ENCODE results near the gene GARNL3. TPM values are rescaled to one million over a fixed set of nuclear protein-coding genes. Genes with fewer than 3 reads are reported as not detected.
A peak's percentile ranks its signal among the peaks of the same experiment; 100 is the strongest.

The GARNL3 gene
- total RNA-seq, 1 donor from 2014 or later = 162 TPM

DNA sequence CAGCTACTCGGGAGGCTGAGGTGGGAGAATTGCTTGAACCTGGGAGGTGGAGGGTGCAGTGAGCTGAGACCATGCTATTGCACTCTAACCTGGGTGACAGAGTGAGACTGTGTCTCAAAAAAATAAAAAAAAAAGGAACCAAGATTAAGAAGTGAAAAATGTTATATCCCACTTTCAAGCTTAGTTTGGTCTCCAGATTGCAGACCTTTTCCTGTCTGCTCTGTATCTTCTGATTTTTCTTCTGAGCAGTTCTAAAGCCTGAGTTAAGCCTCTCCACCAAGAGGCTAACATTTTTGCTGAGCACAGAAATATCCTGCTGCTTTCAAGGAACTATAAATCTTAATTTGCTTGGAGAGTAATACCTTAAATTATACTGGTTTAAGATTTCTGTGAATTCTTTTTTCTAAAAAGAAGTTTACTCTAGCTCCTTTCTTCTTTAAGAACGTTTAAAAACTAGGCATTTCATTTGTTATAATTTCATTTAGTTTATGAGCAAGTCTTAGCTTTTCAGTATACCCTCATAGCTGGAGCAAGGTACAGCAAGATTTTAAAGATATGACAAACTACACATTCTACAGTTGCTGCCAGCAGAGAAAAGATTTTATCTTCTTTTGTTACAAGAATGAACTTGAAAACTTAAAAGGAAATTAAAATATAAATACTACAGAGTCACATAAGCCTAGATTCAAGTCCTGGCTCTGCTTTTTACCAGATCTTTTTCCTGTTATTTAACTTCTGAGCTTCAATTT, 55.0 kb downstream of the GARNL3 start:
- DNase-seq (ENCODE audit: low spot score in 2 of 2) = no peak
- H3K27me3 ChIP-seq = no peaks in the 10 kb centered on the region
- TF ChIP-seq, protein P1, sequence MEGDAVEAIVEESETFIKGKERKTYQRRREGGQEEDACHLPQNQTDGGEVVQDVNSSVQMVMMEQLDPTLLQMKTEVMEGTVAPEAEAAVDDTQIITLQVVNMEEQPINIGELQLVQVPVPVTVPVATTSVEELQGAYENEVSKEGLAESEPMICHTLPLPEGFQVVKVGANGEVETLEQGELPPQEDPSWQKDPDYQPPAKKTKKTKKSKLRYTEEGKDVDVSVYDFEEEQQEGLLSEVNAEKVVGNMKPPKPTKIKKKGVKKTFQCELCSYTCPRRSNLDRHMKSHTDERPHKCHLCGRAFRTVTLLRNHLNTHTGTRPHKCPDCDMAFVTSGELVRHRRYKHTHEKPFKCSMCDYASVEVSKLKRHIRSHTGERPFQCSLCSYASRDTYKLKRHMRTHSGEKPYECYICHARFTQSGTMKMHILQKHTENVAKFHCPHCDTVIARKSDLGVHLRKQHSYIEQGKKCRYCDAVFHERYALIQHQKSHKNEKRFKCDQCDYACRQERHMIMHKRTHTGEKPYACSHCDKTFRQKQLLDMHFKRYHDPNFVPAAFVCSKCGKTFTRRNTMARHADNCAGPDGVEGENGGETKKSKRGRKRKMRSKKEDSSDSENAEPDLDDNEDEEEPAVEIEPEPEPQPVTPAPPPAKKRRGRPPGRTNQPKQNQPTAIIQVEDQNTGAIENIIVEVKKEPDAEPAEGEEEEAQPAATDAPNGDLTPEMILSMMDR (IDR thresholded peaks at IDR 0.05) = no peak
- peaks cover 7 to 16% of the 10 kb centered on the region in 2 donors for H3K36me3 ChIP-seq
- no peaks in the 10 kb centered on the region for H3K9me3 ChIP-seq
- peak overlapping the region; percentile 71 to 74 for H3K27ac ChIP-seq
- intact Hi-C loops (cut with DNase I) = loop anchor here (2.0 kb wide), 1 partner anchor 17 kb away; no protein-coding TSS in a partner anchor
- H3K4me1 ChIP-seq = peaks cover 5 to 37% of the 10 kb centered on the region in 2 donors
- H3K4me3 ChIP-seq = no peak overlapping the region

DNA sequence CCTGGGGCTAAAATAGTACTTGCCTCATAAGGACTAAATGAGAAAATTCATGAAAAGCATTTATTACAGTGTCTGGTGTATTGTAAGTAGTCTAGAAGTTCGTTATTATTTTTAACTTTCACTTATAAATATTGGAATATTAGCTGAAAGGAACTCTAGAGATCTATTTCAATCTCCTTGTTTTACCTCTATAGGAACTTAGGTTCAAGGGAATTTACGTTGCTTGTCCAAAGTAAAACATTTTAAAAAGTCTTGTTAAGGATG, 55.5 kb downstream of the GARNL3 start:
- Histone ChIP-seq H3K4me1 (peaks cover 5 to 37% of the 10 kb centered on the region in 2 donors), H3K27me3 (no peaks in the 10 kb centered on the region), H3K9me3 (no peaks in the 10 kb centered on the region), H3K36me3 (peaks cover 4 to 11% of the 10 kb centered on the region in 2 donors), H3K27ac (peak overlapping the region; percentile 71 to 74), H3K4me3 (no peak overlapping the region)
- intact Hi-C loops (cut with DNase I) = no loop called here
- no peak for DNase-seq (ENCODE audit: low spot score in 2 of 2)
- TF ChIP-seq, protein P1 (IDR thresholded peaks at IDR 0.05) = no peak

DNA sequence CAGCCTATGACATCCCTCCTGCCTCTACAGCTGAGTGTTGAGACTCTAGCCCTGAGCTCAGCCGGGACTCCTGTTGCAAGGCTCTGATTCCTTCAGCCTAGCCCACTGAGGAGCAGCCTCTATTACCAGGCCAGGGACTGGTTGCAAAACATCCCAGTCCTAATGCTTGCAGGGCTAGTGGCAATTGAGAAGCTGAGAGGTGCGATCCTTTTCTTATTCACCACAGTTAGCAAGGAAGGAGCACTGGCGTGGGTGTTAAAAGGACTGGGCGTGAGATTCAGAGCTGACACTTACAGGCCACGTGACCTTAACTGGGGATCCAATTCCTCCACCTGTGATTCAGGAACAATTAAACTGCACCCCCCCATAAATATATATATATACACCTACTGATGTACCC, 58.8 kb downstream of the GARNL3 start:
- Histone ChIP-seq H3K4me1 (peaks cover 5 to 22% of the 10 kb centered on the region in 2 donors), H3K27ac (no peak overlapping the region), H3K9me3 (no peaks in the 10 kb centered on the region), H3K36me3 (peaks cover 4 to 20% of the 10 kb centered on the region in 2 donors), H3K27me3 (no peaks in the 10 kb centered on the region), H3K4me3 (no peak overlapping the region)
- TF ChIP-seq, protein P1 (IDR thresholded peaks at IDR 0.05) = no peak
- intact Hi-C loops (cut with DNase I) = no loop called here
- DNase-seq (ENCODE audit: low spot score in 2 of 2) = no peak

DNA sequence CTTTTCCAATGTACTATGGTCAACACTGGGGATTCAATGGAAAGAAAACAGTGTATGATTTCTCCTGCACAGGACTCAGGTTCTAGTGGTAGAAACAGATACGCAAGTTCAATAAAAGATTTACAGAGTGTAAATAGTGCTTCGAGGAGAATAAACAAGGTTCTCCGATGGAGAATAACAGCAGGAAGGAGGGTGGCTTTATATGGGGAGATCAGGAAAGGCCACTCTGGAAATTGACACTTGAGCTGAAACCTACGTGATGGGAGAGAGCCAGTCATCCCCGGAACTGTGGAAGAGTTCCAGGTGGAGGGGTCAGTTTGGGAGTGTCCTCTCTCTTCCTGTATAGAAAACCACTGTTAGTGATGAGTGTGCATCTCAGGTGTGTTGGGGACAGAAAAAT, 65.9 kb downstream of the GARNL3 start:
- H3K4me1 ChIP-seq = no peaks in the 10 kb centered on the region
- no peaks in the 10 kb centered on the region for H3K9me3 ChIP-seq
- TF ChIP-seq, protein P1 (IDR thresholded peaks at IDR 0.05) = no peak
- no peak for DNase-seq (ENCODE audit: low spot score in 2 of 2)
- peaks cover 0 to 33% of the 10 kb centered on the region in 2 donors for H3K36me3 ChIP-seq
- H3K4me3 ChIP-seq = no peak overlapping the region
- intact Hi-C loops (cut with DNase I) = no loop called here
- no peak overlapping the region for H3K27ac ChIP-seq
- H3K27me3 ChIP-seq = no peaks in the 10 kb centered on the region

DNA sequence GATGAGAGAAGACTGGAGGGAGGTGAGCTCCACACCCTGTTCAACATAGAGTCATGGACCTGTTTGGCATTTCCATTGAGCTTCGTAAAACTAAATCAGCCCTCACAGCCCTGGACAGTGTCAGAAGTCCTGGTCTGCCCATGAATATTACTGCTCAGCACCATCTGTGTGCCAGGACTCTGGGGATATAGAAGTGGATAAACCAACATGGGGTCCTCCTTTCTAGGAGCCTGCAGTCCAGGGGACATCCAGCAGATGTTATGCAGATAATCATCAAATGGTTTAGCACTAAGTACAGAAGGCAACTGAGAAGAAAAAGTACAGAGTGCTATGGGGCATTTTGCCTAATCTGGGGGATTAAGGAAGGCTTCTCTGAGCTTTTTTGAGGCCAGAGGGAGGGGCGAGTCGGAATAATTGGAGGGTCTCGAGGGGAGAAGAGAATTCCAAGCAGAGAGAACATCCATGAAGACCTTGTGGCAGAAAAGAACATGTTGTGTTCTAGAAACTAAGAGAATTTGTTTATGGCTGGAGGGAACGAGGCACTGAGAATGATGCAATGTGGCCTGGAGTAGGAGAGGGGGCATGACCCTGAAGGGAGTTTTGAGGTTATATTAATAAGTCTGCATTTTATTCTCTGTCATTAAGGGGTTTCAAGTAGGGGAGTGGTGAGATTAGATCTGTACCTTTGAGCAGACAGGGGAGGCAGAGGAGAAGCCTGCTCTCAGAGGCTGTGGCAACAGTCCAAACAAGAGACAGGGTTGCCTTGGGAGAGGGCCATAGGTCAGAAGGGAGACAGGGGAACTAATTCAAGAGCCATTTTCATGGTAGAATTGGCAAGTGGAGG, 68.9 kb downstream of the GARNL3 start:
- no peak for DNase-seq (ENCODE audit: low spot score in 2 of 2)
- Histone ChIP-seq H3K4me1 (peaks cover 6 to 24% of the 10 kb centered on the region in 2 donors), H3K4me3 (no peak overlapping the region), H3K9me3 (no peaks in the 10 kb centered on the region), H3K27me3 (no peaks in the 10 kb centered on the region), H3K27ac (peak overlapping the region; percentile 44 to 52), H3K36me3 (peaks cover 0 to 12% of the 10 kb centered on the region in 2 donors)
- intact Hi-C loops (cut with DNase I) = no loop called here
- TF ChIP-seq, protein P1 (IDR thresholded peaks at IDR 0.05) = no peak
